HepG2 (cell line): ENCODE results near the gene ZNF628. TPM values are rescaled to one million over a fixed set of nuclear protein-coding genes. Genes with fewer than 3 reads are reported as not detected.

Source experiments
- BORCS8-MEF2B ChIP-seq: sonication (generic); formaldehyde crosslinking; IDR thresholded peaks from 2 replicates; pipeline ENCODE4 v1.8.0; 2022; ENCODE audit warnings: mild to moderate bottlenecking, missing genetic modification reagents
- BRCA1 ChIP-seq: sonication (generic); formaldehyde crosslinking; IDR thresholded peaks from 2 replicates; pipeline ENCODE4 v1.4.0; 2020; ENCODE audit warnings: missing genetic modification reagents
- CEBPB ChIP-seq: IDR thresholded peaks from 2 replicates; pipeline ENCODE4 v1.6.1; 2011; ENCODE audit warnings: low read depth, low read length, improper control_type of control experiment, borderline replicate concordance
- DNMT1 ChIP-seq: sonication (generic); formaldehyde crosslinking; IDR thresholded peaks from 2 replicates; pipeline ENCODE4 v1.5.1; 2020; ENCODE audit warnings: mild to moderate bottlenecking, missing genetic modification reagents
- EHMT2 ChIP-seq: fragments of 200-600 bp; sonication (generic); IDR thresholded peaks from 2 replicates; pipeline ENCODE4 v1.7.0; 2017; ENCODE audit warnings: antibody characterized with exemption, low read depth, low read length, borderline replicate concordance
- FOSL2 ChIP-seq: sonication (generic); formaldehyde crosslinking; IDR thresholded peaks from 2 replicates; pipeline ENCODE4 v1.4.0; 2020; ENCODE audit warnings: missing genetic modification reagents
- GTF2F1 ChIP-seq: fragments of 150-350 bp; IDR thresholded peaks from 2 replicates; pipeline ENCODE4 v1.6.1; 2014; ENCODE audit warnings: low read length
- GZF1 ChIP-seq: sonication (generic); formaldehyde crosslinking; IDR thresholded peaks from 2 replicates; pipeline ENCODE4 v1.5.1; 2020; ENCODE audit warnings: mild to moderate bottlenecking, missing genetic modification reagents
- HIVEP1 ChIP-seq: sonication (generic); formaldehyde crosslinking; IDR thresholded peaks from 2 replicates; pipeline ENCODE4 v1.4.0; 2020; ENCODE audit warnings: mild to moderate bottlenecking, missing genetic modification reagents
- HOXA7 ChIP-seq: sonication (generic); formaldehyde crosslinking; IDR thresholded peaks from 2 replicates; pipeline ENCODE4 v1.8.1; 2022; ENCODE audit warnings: mild to moderate bottlenecking, missing genetic modification reagents, moderate library complexity
- MBNL3 ChIP-seq: fragments of 250-450 bp; sonication (Bioruptor Pico); conservative IDR thresholded peaks from 2 replicates; pipeline ENCODE4 v1.8.0; 2022; ENCODE audit warnings: mild to moderate bottlenecking, inconsistent platforms
- MEIS2 ChIP-seq: sonication (generic); formaldehyde crosslinking; IDR thresholded peaks from 2 replicates; pipeline ENCODE4 v1.9.0; 2021; ENCODE audit warnings: mild to moderate bottlenecking, missing genetic modification reagents
- SIN3B ChIP-seq: fragments of 150-350 bp; IDR thresholded peaks from 2 replicates; pipeline ENCODE4 v1.6.1; 2014; ENCODE audit warnings: low read length
- SMAD3 ChIP-seq: sonication (generic); formaldehyde crosslinking; IDR thresholded peaks from 2 replicates; pipeline ENCODE4 v1.4.0; 2020; ENCODE audit warnings: missing genetic modification reagents
- SP4 ChIP-seq: sonication (generic); formaldehyde crosslinking; IDR thresholded peaks from 2 replicates; pipeline ENCODE4 v1.8.1; 2023; ENCODE audit warnings: mild to moderate bottlenecking, missing genetic modification reagents
- ZFP36L2 ChIP-seq: sonication (generic); formaldehyde crosslinking; IDR thresholded peaks from 2 replicates; pipeline ENCODE4 v1.4.0; 2020; ENCODE audit warnings: missing genetic modification reagents
- ZFX ChIP-seq: sonication (generic); formaldehyde crosslinking; IDR thresholded peaks from 2 replicates; pipeline ENCODE4 v1.4.0; 2020; ENCODE audit warnings: mild to moderate bottlenecking, low read depth, missing genetic modification reagents, moderate library complexity
- ZIK1 ChIP-seq: sonication (generic); formaldehyde crosslinking; IDR thresholded peaks from 2 replicates; pipeline ENCODE4 v1.5.0; 2020; ENCODE audit warnings: mild to moderate bottlenecking, low read depth, missing genetic modification reagents, borderline replicate concordance
- ZKSCAN5 ChIP-seq: sonication (generic); formaldehyde crosslinking; IDR thresholded peaks from 2 replicates; pipeline ENCODE4 v1.5.1; 2020; ENCODE audit warnings: mild to moderate bottlenecking, missing genetic modification reagents
- ZNF20 ChIP-seq: sonication (generic); formaldehyde crosslinking; IDR thresholded peaks from 2 replicates; pipeline ENCODE4 v1.4.0; 2020; ENCODE audit warnings: mild to moderate bottlenecking, moderate library complexity, missing genetic modification reagents
- ZNF292 ChIP-seq: sonication (generic); formaldehyde crosslinking; IDR thresholded peaks from 2 replicates; pipeline ENCODE4 v1.8.1; 2022; ENCODE audit warnings: mild to moderate bottlenecking, low read depth, missing genetic modification reagents, borderline replicate concordance
- ZNF354B ChIP-seq: sonication (generic); formaldehyde crosslinking; IDR thresholded peaks from 2 replicates; pipeline ENCODE4 v1.8.0; 2022; ENCODE audit warnings: mild to moderate bottlenecking, missing genetic modification reagents
- ZNF556 ChIP-seq: sonication (generic); formaldehyde crosslinking; IDR thresholded peaks from 2 replicates; pipeline ENCODE4 v1.4.0; 2020; ENCODE audit warnings: mild to moderate bottlenecking, missing genetic modification reagents, borderline replicate concordance
- ZNF709 ChIP-seq: sonication (generic); formaldehyde crosslinking; IDR thresholded peaks from 2 replicates; pipeline ENCODE4 v1.5.0; 2020; ENCODE audit warnings: mild to moderate bottlenecking, missing genetic modification reagents
- ZNF792 ChIP-seq: IDR thresholded peaks from 2 replicates; pipeline ENCODE4 v1.6.1; 2016
- polyA plus RNA-seq, 8 experiments: library from polyadenylated mRNA; depleted of rRNA in 3 of 8; stranded (reverse) in 7 of 8; unstranded in 1 of 8; fragments of >200 nt; fragmentation: Illumina TruSeq in 4 of 8; extraction: Trizol in 4 of 8; gene quantifications; 2 replicates each; pipeline versions ENCODE4 v1.2.1 to v1.2.3, GENCODE V29; 2011 to 2016; ENCODE audit warnings: low read depth in 4 of 8, missing spikeins in 1 of 8, mixed read lengths in 1 of 8; ENCODE audit not compliant: insufficient read depth in 1 of 8
- total RNA-seq, 5 experiments: library from RNA; depleted of rRNA; stranded (reverse); fragments of >200 nt; fragmentation: Illumina TruSeq; extraction: Trizol; gene quantifications; 2 replicates each; pipeline ENCODE4 v1.2.3, GENCODE V29; 2016; ENCODE audit warnings: low read depth in 1 of 5
- TF ChIP-seq, protein P1 (sequence below): sonication (generic); formaldehyde crosslinking; IDR thresholded peaks from 2 replicates; pipeline ENCODE4 v1.4.0; 2020; ENCODE audit warnings: mild to moderate bottlenecking, missing genetic modification reagents
- TF ChIP-seq, protein P2 (sequence below): IDR thresholded peaks from 2 replicates; pipeline ENCODE4 v1.6.1; 2016
- TF ChIP-seq, protein P3 (sequence below): sonication (generic); formaldehyde crosslinking; IDR thresholded peaks from 2 replicates; pipeline ENCODE4 v1.4.0; 2020; ENCODE audit warnings: missing genetic modification reagents
- TF ChIP-seq, protein P4 (sequence below): sonication (generic); formaldehyde crosslinking; IDR thresholded peaks from 2 replicates; pipeline ENCODE4 v1.5.0; 2020; ENCODE audit warnings: mild to moderate bottlenecking, missing genetic modification reagents

Gene ZNF628
- total and polyA plus RNA-seq, 2 of the 13 experiments (the other 11 are each of a cell fraction or from before 2014, with no cell fraction given), result 0.54 to 1.2 TPM

DNA sequence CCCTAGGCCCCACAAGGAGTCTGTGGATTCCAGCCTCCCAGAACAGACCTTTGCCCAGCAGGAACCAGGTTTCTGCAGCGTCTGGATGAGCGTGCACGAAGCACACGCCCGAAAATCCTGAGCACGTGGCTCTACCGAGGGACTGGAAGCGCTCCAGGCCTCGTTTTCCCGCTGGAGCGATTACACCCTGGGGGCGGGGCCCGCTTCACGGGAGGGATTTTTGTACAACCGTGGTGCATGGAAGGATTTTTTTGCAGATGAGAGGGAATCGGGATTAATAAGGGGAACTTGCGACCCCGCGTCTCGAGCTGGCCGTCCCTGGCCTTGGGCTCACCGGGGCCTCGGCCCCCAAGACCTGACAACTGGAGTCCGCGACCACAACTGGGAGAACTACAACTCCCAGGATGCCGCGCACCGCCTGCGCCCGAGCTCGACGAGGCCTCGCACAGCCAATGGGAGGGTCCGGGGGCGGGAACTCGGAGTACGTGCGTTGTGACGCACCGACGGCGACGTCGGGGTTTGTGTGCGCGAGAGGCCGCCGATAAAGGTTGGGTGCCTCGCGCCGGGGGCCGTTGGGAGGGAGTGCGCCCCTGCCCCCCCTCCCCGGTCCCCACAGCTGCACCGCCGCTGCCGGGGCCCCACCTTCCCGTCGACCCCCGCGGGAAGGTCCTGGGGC lies at the start of gene ZNF628 (continued):
- no peak for TF ChIP-seq ZNF20 (CRISPR knock-in tag)
- peak; percentile 88 for TF ChIP-seq ZNF709 (CRISPR knock-in tag)
- TF ChIP-seq SIN3B, result no peak
- TF ChIP-seq EHMT2, result no peak
- peak; percentile 75; the same call in 1 of the 2 replicates for TF ChIP-seq HIVEP1 (CRISPR knock-in tag)
- TF ChIP-seq ZKSCAN5 (CRISPR knock-in tag), result no peak
- no peak for TF ChIP-seq BRCA1 (CRISPR knock-in tag)
- TF ChIP-seq FOSL2 (CRISPR knock-in tag), result peak; percentile 51; the same call in 1 of the 2 replicates
- no peak for TF ChIP-seq DNMT1
- TF ChIP-seq ZNF792 (CRISPR knock-in tag), result peak; percentile 67; the same call in 1 of the 2 replicates
- 0 out of 2 replicates have a peak, but pooled peaks have one; percentile 64 for TF ChIP-seq GZF1 (CRISPR knock-in tag)
- TF ChIP-seq HOXA7 (CRISPR knock-in tag), result no peak
- no peak for TF ChIP-seq MBNL3 (CRISPR knock-in tag)
- TF ChIP-seq, protein P1, sequence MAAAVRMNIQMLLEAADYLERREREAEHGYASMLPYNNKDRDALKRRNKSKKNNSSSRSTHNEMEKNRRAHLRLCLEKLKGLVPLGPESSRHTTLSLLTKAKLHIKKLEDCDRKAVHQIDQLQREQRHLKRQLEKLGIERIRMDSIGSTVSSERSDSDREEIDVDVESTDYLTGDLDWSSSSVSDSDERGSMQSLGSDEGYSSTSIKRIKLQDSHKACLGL (CRISPR knock-in tag), result peak; percentile 80
- TF ChIP-seq, protein P2, sequence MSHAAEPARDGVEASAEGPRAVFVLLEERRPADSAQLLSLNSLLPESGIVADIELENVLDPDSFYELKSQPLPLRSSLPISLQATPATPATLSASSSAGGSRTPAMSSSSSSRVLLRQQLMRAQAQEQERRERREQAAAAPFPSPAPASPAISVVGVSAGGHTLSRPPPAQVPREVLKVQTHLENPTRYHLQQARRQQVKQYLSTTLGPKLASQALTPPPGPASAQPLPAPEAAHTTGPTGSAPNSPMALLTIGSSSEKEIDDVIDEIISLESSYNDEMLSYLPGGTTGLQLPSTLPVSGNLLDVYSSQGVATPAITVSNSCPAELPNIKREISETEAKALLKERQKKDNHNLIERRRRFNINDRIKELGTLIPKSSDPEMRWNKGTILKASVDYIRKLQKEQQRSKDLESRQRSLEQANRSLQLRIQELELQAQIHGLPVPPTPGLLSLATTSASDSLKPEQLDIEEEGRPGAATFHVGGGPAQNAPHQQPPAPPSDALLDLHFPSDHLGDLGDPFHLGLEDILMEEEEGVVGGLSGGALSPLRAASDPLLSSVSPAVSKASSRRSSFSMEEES (CRISPR knock-in tag), result peak; percentile 74
- TF ChIP-seq ZNF556 (CRISPR knock-in tag), result peak; percentile 73; the same call in 1 of the 2 replicates
- TF ChIP-seq BORCS8-MEF2B (CRISPR knock-in tag), result peak; percentile 86; the same call in 1 of the 2 replicates
- peak; percentile 38; the same call in 1 of the 2 replicates for TF ChIP-seq ZIK1
- 0 out of 2 replicates have a peak, but pooled peaks have one; percentile 47 for TF ChIP-seq ZNF292 (CRISPR knock-in tag)
- TF ChIP-seq MEIS2, result peak; percentile 76; the same call in 1 of the 2 replicates
- TF ChIP-seq ZFX (CRISPR knock-in tag), result peak; percentile 97
- TF ChIP-seq GTF2F1, result no peak
- no peak for TF ChIP-seq ZFP36L2 (CRISPR knock-in tag)
- peak; percentile 67; the same call in 1 of the 2 replicates for TF ChIP-seq SMAD3 (CRISPR knock-in tag)
- TF ChIP-seq, protein P3, sequence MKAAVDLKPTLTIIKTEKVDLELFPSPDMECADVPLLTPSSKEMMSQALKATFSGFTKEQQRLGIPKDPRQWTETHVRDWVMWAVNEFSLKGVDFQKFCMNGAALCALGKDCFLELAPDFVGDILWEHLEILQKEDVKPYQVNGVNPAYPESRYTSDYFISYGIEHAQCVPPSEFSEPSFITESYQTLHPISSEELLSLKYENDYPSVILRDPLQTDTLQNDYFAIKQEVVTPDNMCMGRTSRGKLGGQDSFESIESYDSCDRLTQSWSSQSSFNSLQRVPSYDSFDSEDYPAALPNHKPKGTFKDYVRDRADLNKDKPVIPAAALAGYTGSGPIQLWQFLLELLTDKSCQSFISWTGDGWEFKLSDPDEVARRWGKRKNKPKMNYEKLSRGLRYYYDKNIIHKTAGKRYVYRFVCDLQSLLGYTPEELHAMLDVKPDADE, result peak; percentile 82; the same call in 1 of the 2 replicates
- TF ChIP-seq, protein P4, sequence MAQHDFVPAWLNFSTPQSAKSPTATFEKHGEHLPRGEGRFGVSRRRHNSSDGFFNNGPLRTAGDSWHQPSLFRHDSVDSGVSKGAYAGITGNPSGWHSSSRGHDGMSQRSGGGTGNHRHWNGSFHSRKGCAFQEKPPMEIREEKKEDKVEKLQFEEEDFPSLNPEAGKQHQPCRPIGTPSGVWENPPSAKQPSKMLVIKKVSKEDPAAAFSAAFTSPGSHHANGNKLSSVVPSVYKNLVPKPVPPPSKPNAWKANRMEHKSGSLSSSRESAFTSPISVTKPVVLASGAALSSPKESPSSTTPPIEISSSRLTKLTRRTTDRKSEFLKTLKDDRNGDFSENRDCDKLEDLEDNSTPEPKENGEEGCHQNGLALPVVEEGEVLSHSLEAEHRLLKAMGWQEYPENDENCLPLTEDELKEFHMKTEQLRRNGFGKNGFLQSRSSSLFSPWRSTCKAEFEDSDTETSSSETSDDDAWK (CRISPR knock-in tag), result no peak
- TF ChIP-seq CEBPB, result no peak
- peak; percentile 48; the same call in 1 of the 2 replicates for TF ChIP-seq ZNF354B (CRISPR knock-in tag)
- peak; percentile 99 for TF ChIP-seq SP4 (CRISPR knock-in tag)
